Measurements from ENCODE around the gene CD37.
"Not testable (repeated sequence)": the region's sequence is repeated elsewhere in the genome, so short reads cannot be mapped to it uniquely, and the experiment has no call there.

The CD37 gene

DNA sequence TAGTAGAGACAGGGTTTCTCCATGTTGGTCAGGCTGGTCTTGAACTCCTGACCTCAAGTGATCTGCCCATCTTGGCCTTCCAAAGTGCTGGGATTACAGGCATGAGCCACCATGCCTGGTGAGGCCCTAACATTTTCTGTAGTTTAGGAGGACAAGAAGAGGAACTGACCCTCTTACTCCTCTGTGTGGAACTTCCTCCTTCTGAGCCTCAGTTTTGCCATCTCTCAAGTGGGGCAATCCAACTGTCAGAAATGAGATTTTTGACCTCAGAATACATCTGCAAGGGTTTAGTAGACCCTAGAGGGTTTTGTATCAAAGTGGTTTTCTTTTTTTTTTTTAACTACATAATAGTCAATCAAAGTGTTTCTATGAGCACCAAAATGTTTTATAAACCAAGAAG, 30.9 kb downstream of the CD37 start:
- Histone ChIP-seq H3K27me3 (ENCODE audit: control insufficient read depth, low read length) (peaks cover 28% of the 10 kb centered on the region), H3K4me1 (ENCODE audit: control insufficient read depth, low read length) (peaks cover 30% of the 10 kb centered on the region), H4K20me1 (ENCODE audit: control insufficient read depth, insufficient read depth, low read depth, low read length) (no peaks in the 10 kb centered on the region), H3F3A (ENCODE audit: control insufficient read depth, insufficient read depth) (peaks cover 8% of the 10 kb centered on the region), H3K27ac (ENCODE audit: low read depth, low read length) (no peak overlapping the region), H3K9me2 (replicated peaks; ENCODE audit: control insufficient read depth, low read length) (no peaks in the 10 kb centered on the region), H3K4me2 (ENCODE audit: low read length) (no peak overlapping the region), H3K9me3 (ENCODE audit: control insufficient read depth, insufficient read depth, low read length) (peaks cover 18% of the 10 kb centered on the region), H3K36me3 (ENCODE audit: control insufficient read depth, low read length) (no peaks in the 10 kb centered on the region), H3K4me3 (ENCODE audit: low read length) (no peak overlapping the region), H3K79me2 (ENCODE audit: control insufficient read depth, low read length) (no peaks in the 10 kb centered on the region)
- TF ChIP-seq, protein P1, sequence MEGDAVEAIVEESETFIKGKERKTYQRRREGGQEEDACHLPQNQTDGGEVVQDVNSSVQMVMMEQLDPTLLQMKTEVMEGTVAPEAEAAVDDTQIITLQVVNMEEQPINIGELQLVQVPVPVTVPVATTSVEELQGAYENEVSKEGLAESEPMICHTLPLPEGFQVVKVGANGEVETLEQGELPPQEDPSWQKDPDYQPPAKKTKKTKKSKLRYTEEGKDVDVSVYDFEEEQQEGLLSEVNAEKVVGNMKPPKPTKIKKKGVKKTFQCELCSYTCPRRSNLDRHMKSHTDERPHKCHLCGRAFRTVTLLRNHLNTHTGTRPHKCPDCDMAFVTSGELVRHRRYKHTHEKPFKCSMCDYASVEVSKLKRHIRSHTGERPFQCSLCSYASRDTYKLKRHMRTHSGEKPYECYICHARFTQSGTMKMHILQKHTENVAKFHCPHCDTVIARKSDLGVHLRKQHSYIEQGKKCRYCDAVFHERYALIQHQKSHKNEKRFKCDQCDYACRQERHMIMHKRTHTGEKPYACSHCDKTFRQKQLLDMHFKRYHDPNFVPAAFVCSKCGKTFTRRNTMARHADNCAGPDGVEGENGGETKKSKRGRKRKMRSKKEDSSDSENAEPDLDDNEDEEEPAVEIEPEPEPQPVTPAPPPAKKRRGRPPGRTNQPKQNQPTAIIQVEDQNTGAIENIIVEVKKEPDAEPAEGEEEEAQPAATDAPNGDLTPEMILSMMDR (IDR thresholded peaks at IDR 0.05; ENCODE audit: low read depth, low read length, poor library complexity, severe bottlenecking), result no peak
- no peak for TF ChIP-seq EZH2phosphoT487 (IDR thresholded peaks at IDR 0.05; ENCODE audit: borderline replicate concordance, low read length)

- H3K4me3 ChIP-seq (ENCODE audit: low read length), result no peak overlapping the region
- TF ChIP-seq, protein P1 (IDR thresholded peaks at IDR 0.05; ENCODE audit: low read depth, low read length, poor library complexity, severe bottlenecking), result no peak
- TF ChIP-seq EZH2phosphoT487 (IDR thresholded peaks at IDR 0.05; ENCODE audit: borderline replicate concordance, low read length), result no peak
- no peak overlapping the region for H3K27ac ChIP-seq (ENCODE audit: low read depth, low read length)
These were observed 33.6 kb downstream of the CD37 start for GRCh38 chr19:49368711-49369358.

GRCh38 chr19:49371184-49371583, 36.0 kb downstream of the CD37 start:
- Histone ChIP-seq H3K4me1 (ENCODE audit: control insufficient read depth, low read length) (peaks cover 11% of the 10 kb centered on the region), H3K27me3 (ENCODE audit: control insufficient read depth, low read length) (peaks cover 6% of the 10 kb centered on the region; the same call in 1 of the 2 replicates), H3K27ac (ENCODE audit: low read depth, low read length) (no peak overlapping the region), H3K36me3 (ENCODE audit: control insufficient read depth, low read length) (no peaks in the 10 kb centered on the region), H3K4me3 (ENCODE audit: low read length) (no peak overlapping the region), H3F3A (ENCODE audit: control insufficient read depth, insufficient read depth) (no peaks in the 10 kb centered on the region), H3K4me2 (ENCODE audit: low read length) (no peak overlapping the region), H3K9me2 (replicated peaks; ENCODE audit: control insufficient read depth, low read length) (no peaks in the 10 kb centered on the region), H3K79me2 (ENCODE audit: control insufficient read depth, low read length) (no peaks in the 10 kb centered on the region), H4K20me1 (ENCODE audit: control insufficient read depth, insufficient read depth, low read depth, low read length) (no peaks in the 10 kb centered on the region), H3K9me3 (ENCODE audit: control insufficient read depth, insufficient read depth, low read length) (peaks cover 18% of the 10 kb centered on the region)
- TF ChIP-seq, protein P1 (IDR thresholded peaks at IDR 0.05; ENCODE audit: low read depth, low read length, poor library complexity, severe bottlenecking), result no peak
- no peak for TF ChIP-seq EZH2phosphoT487 (IDR thresholded peaks at IDR 0.05; ENCODE audit: borderline replicate concordance, low read length)

More at GRCh38 chr19:49368711-49369358, 33.6 kb downstream of the CD37 start:
- Histone ChIP-seq H3K4me1 (ENCODE audit: control insufficient read depth, low read length) (peaks cover 9% of the 10 kb centered on the region), H4K20me1 (ENCODE audit: control insufficient read depth, insufficient read depth, low read depth, low read length) (no peaks in the 10 kb centered on the region), H3K9me2 (replicated peaks; ENCODE audit: control insufficient read depth, low read length) (no peaks in the 10 kb centered on the region), H3K4me2 (ENCODE audit: low read length) (no peak overlapping the region), H3K27me3 (ENCODE audit: control insufficient read depth, low read length) (peaks cover under 1% of the 10 kb centered on the region), H3F3A (ENCODE audit: control insufficient read depth, insufficient read depth) (no peaks in the 10 kb centered on the region), H3K36me3 (ENCODE audit: control insufficient read depth, low read length) (no peaks in the 10 kb centered on the region), H3K9me3 (ENCODE audit: control insufficient read depth, insufficient read depth, low read length) (peaks cover 18% of the 10 kb centered on the region), H3K79me2 (ENCODE audit: control insufficient read depth, low read length) (no peaks in the 10 kb centered on the region)

GRCh38 chr19:49373174-49373573, 38.0 kb downstream of the CD37 start:
- H4K20me1 ChIP-seq (ENCODE audit: control insufficient read depth, insufficient read depth, low read depth, low read length); H3K79me2 ChIP-seq (ENCODE audit: control insufficient read depth, low read length); H3K27ac ChIP-seq (ENCODE audit: low read depth, low read length); H3K9me2 ChIP-seq (replicated peaks; ENCODE audit: control insufficient read depth, low read length); H3K4me3 ChIP-seq (ENCODE audit: low read length); H3K27me3 ChIP-seq (ENCODE audit: control insufficient read depth, low read length); H3K36me3 ChIP-seq (ENCODE audit: control insufficient read depth, low read length); H3F3A ChIP-seq (ENCODE audit: control insufficient read depth, insufficient read depth): not testable (repeated sequence)
- H3K4me2 ChIP-seq (ENCODE audit: low read length), result peak overlapping the region; percentile 53
- peaks cover 11% of the 10 kb centered on the region for H3K4me1 ChIP-seq (ENCODE audit: control insufficient read depth, low read length)
- peaks cover 18% of the 10 kb centered on the region for H3K9me3 ChIP-seq (ENCODE audit: control insufficient read depth, insufficient read depth, low read length)
